K562 (cell line): Measurements from ENCODE around the gene TBRG4. TPM values are rescaled to one million over a fixed set of nuclear protein-coding genes. Genes with fewer than 3 reads are reported as not detected.
A peak's percentile ranks its signal among the peaks of the same experiment; 100 is the strongest.

ENCODE experiments used
- BDP1 ChIP-seq: IDR thresholded peaks from 3 replicates; pipeline ENCODE4 v1.6.1; 2011; ENCODE audit not compliant: insufficient read length, insufficient read depth
- CHCHD3 ChIP-seq: fragments of 250-450 bp; sonication (Bioruptor Pico); IDR thresholded peaks from 2 replicates; pipeline ENCODE4 v2.1.2; 2022; ENCODE audit warnings: mild to moderate bottlenecking
- EHMT2 ChIP-seq: fragments of 450-650 bp; IDR thresholded peaks from 2 replicates; pipeline ENCODE4 v1.6.1; 2018; ENCODE audit warnings: antibody characterized with exemption
- EP400 ChIP-seq: fragments of 450-650 bp; IDR thresholded peaks from 2 replicates; pipeline ENCODE4 v1.6.1; 2017; ENCODE audit warnings: antibody characterized with exemption, mild to moderate bottlenecking, moderate library complexity
- ETS1 ChIP-seq: conservative IDR thresholded peaks from 2 replicates; pipeline ENCODE4 v1.6.1; 2011; ENCODE audit warnings: low read depth, mild to moderate bottlenecking, low read length; ENCODE audit not compliant: control insufficient read depth
- HOMEZ ChIP-seq: fragments of 250-450 bp; sonication (Bioruptor Pico); IDR thresholded peaks from 2 replicates; pipeline ENCODE4 v1.4.0; 2020; ENCODE audit warnings: mild to moderate bottlenecking, moderate library complexity
- MGA ChIP-seq: fragments of 450-650 bp; IDR thresholded peaks from 2 replicates; pipeline ENCODE4 v1.6.1; 2016; ENCODE audit warnings: mild to moderate bottlenecking, moderate library complexity
- NFIC ChIP-seq: fragments of 450-650 bp; IDR thresholded peaks from 2 replicates; pipeline ENCODE4 v1.6.1; 2017; ENCODE audit warnings: mild to moderate bottlenecking, inconsistent platforms
- NFIX ChIP-seq: fragments of 250-450 bp; sonication (Bioruptor Pico); IDR thresholded peaks from 2 replicates; pipeline ENCODE4 v1.4.0; 2020; ENCODE audit warnings: low read depth, mild to moderate bottlenecking, moderate library complexity
- NR1H2 ChIP-seq: sonication (generic); formaldehyde crosslinking; IDR thresholded peaks from 2 replicates; pipeline ENCODE4 v1.4.0; 2020; ENCODE audit warnings: mild to moderate bottlenecking, missing genetic modification reagents
- ZFP1 ChIP-seq: fragments of 450-650 bp; formaldehyde crosslinking; IDR thresholded peaks from 2 replicates; pipeline ENCODE4 v1.4.0; 2020; ENCODE audit warnings: mild to moderate bottlenecking, mixed read lengths
- ZNF263 ChIP-seq: sonication (generic); formaldehyde crosslinking; IDR thresholded peaks from 2 replicates; pipeline ENCODE4 v1.8.0; 2022; ENCODE audit warnings: mild to moderate bottlenecking, missing genetic modification reagents, borderline replicate concordance
- ZNF584 ChIP-seq: fragments of 200-800 bp; sonication (Bioruptor generic); IDR thresholded peaks from 2 replicates; pipeline ENCODE4 v1.6.1; 2016; ENCODE audit warnings: low read depth, mild to moderate bottlenecking, missing genetic modification characterization, missing compliant biosample characterization
- polyA plus RNA-seq, 8 experiments: library from polyadenylated mRNA; depleted of rRNA in 4 of 8; stranded (reverse) in 5 of 8; unstranded in 3 of 8; fragments of >200 nt; fragmentation: Nextera tagmentation in 2 of 8; fragmentation: Illumina TruSeq in 1 of 8; extraction: Ambion mirVana in 2 of 8; extraction: Trizol in 1 of 8; gene quantifications; 2 replicates each; pipeline versions ENCODE4 v1.2.1 to v1.2.3, GENCODE V29; 2011 to 2014; ENCODE audit warnings: inconsistent platforms in 1 of 8, missing spikeins in 1 of 8
- total RNA-seq, 7 experiments: library from RNA; depleted of rRNA in 6 of 7; stranded (reverse); fragments of >200 nt in 6 of 7; fragmentation: Illumina TruSeq in 2 of 7; extraction: Trizol in 2 of 7; gene quantifications; 2 replicates each; pipeline versions ENCODE4 v1.2.1 to v1.2.3, GENCODE V29; 2011 to 2021; ENCODE audit warnings: low replicate concordance in 1 of 7

TBRG4 gene
- total and polyA plus RNA-seq, 9 of the 15 experiments (the other 6 are each of a cell fraction or from before 2014, with no cell fraction given) = 11.2 to 322 (median 216) TPM

GRCh38 chr7:45138433-45139267, 27.2 kb upstream of the TBRG4 start (continued):
- TF ChIP-seq ZFP1 (CRISPR knock-in tag) (no peak), ZNF584 (CRISPR knock-in tag) (0 out of 2 replicates have a peak, but pooled peaks have one; percentile 43), EHMT2 (peak; percentile 20; the same call in 1 of the 2 replicates), NR1H2 (CRISPR knock-in tag) (no peak), NFIC (no peak), CHCHD3 (CRISPR knock-in tag) (no peak), MGA (peak; percentile 42; the same call in 1 of the 2 replicates), ETS1 (no peak), BDP1 (no peak), ZNF263 (peak; percentile 66; the same call in 1 of the 2 replicates), HOMEZ (no peak), NFIX (CRISPR knock-in tag) (no peak), EP400 (0 out of 2 replicates have a peak, but pooled peaks have one; percentile 19)
